HL-60/S4 (cell line): Measurements from ENCODE around the gene C20orf173.
"Not testable (repeated sequence)": the region's sequence is repeated elsewhere in the genome, so short reads cannot be mapped to it uniquely, and the experiment has no call there.

Experiments
- in situ Hi-C: fragments of 300-500 bp; cut with MboI; formaldehyde crosslinking; loops from 2 replicates; pipeline ENCODE4 v1.14.3; 2022; ENCODE audit warnings: low sequenced_read_pairs

Gene C20orf173, protein sequence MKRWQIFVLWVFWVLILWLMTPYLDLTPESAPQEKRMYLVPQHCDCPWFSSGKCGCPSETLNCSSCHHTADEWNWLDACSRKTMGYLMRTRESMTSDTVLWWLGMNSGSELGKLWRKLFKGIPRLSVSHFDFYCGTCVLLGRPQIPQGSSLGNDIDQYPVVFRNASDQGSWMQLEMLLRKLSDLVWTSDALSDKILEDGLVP

DNA sequence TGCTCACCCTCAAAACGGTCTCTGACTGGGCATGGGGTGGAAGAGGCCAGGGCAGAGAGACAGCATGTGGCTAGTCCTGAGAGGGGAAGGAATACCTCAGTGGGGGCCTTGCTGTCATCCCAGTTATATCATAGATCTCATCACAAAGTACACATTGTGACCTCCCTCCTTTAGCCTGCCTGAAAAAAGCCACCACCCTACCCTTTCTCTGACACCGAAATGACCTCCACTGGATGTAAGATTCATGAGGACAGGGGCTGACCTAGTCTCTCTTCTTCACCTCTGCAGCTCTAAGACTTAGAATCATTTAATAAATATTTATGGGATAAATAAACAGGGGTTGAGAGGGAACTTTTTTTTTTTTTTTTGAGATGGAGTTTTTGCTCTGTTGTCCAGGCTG lies at the start of gene C20orf173:
C20orf173 (minus strand) TSS at position 101 of the 400 bp plus-strand sequence. CDS start 279 bp downstream, outside the sequence.
- in situ Hi-C loops, result no loop called here

DNA sequence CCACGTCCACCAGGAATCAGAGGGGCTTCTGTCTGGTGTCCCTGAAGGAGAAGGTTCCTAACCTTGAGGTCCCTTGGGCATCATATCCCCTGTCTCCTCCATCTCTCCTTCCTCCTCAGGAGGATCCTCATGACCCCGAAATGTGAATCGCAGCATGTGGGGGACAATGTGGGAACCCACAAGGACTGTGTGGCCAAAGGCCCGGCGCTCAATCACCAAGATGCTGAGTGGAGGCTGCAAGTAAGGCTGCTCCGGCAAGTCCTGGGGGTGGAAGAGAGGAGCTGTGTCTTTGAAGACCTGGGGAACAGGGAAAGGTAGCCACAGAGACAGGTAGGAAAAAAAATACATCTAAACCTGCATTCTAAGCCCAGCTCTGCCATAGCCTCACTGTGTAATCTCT lies 49.7 kb upstream of the C20orf173 start:
- in situ Hi-C loops, result no loop called here

DNA sequence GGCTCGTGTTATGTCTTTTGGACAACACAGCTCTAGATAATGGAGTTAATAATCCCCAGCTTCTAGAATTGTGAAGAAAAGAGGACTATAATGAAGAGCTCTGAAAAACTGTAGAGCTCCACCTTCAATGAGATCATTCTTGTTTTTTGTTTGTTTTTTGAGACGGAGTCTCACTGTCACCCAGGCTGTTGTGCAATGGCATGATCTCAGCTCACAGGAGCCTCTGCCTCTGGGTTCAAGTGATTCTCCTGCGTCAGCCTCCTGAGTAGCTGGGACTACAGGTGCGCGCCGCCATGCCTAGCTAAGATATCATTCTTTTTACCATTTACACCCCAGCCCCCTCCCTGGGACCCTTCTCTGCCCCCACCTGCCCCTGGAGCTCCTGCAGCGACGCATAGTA lies 49.0 kb upstream of the C20orf173 start:
- in situ Hi-C loops, result no loop called here

DNA sequence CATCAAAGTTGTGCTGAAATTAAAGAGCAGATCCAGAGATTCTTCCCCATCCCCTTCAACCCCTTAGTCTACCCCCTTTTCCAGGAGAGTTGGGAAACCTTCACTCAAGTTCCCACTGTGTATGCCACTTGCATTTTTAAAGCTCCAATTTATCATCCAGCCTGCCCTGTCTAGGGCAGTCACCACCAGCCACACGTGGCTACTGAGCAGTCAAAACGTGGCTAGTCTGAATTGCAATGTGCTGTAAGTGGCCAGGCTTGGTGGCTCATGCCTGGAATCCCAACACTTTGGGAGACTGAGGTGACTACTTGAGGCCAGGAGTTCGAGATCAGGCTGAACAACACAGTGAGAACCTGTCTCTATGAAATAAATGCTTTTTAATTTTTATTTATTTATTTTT lies 47.4 kb upstream of the C20orf173 start:
- in situ Hi-C loops, result no loop called here

DNA sequence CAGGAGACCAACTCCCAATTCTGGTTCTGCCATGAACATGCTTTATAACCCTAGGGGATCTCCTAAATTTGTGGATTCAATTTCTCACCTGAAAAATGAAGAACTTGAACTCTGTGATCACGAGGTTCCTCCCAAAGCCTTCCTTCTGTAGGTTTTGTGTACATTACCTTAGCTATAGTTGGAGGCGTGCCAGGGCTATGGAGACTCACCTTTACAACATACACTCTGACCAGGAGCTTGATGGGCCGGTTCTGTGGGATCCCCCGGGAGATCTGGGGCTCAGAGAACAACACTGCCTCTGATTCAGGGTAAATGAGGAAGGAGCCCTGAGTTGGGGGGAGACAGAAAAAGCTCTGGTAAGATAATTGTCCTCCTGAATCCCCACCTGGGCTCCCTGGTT lies 46.5 kb upstream of the C20orf173 start:
- in situ Hi-C loops, result no loop called here

DNA sequence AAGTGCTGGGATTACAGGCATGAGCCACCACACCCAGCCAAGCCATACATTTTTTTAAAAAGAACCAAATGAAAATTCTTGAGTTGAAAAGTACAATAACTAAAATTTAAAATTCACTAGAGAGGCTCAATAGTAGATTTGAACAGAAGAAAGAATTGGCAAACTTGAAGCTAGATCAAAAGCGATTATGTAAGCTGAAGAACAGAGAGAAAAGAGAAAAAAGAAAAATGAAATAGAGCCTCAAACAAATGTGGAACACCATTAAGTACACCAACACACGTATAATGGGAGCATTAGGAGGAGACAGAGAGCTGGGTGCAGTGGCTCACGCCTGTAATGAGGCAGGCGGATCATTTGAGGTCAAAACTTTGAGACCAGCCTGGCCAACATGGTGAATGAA lies 43.4 kb upstream of the C20orf173 start:
- in situ Hi-C loops, result no loop called here

DNA sequence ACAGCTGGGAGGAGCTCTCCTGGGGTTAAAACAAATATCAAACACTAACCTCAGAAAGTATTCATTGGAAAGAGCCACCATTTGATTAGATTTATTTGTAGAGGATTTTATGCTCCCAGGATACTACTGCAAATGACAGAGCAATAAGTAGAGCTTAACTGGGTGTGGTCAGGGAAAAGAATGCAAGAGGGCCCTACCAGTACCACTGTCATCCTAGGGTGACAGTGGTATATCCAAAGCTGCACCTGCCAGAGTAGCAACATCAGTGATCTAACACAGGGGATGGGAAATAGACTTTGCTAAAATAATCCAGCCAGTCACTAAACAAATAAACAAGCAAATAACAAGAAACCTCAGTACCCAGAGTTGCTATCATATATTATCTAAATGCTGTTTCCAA lies 42.1 kb upstream of the C20orf173 start:
- in situ Hi-C loops, result no loop called here

DNA sequence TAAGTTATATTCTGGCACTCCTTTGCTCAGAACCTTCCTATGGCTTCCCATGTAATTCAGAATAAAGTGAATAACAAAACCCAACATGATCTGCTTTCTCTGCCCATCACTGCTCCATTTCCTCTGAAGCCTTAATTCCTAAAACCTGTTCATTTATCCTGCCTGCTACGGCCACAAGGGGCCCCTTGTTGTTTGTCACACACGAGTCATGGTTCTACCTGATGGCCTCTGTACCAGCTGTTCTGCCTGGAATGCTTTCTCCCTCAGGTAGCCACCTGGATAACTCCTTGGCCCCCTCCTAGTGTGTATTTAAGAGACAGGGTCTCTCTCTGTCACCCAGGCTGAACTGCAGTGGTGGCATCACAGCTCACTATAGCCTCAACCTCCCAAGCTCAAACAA lies 39.2 kb upstream of the C20orf173 start:
- in situ Hi-C loops, result no loop called here

DNA sequence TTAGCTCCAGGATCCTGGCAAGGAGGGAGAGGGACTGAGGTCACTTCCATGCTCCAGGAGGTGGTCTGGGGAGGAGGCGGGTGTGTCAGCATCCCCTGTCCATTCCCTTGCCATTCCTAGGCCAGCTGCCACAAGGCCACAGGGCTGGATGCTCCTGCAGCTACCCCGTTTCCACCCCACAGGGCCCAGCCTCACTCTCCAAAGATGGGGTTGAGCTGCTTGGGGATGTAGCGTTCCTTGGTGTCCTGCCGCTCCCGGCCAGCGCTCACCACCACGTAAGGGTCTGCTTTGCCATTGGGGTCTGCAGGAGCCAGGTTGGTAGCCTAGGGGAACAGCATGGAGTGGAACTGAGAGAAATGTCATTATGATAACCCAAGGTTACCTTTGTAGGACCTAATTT lies 35.5 kb upstream of the C20orf173 start:
- in situ Hi-C loops, result no loop called here

DNA sequence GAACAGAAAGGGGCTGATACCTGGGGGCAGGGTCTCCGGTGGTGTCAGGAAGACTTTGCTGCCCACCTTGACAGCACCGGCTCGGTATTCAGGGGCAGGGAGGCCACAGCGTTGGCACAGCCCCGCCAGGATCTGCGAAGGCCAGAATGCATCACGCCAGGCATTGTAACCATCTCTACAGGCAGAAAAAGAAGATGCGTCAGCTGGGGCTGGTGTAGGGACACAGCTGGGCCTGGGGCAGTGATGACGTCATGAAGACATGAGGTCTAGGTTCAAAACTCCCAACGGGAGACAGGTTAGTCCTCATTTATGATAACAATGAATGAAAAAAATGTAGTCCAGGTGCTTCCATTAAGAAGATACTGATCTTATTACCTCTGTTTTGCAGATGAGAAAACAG lies 34.4 kb upstream of the C20orf173 start:
- in situ Hi-C loops, result no loop called here

DNA sequence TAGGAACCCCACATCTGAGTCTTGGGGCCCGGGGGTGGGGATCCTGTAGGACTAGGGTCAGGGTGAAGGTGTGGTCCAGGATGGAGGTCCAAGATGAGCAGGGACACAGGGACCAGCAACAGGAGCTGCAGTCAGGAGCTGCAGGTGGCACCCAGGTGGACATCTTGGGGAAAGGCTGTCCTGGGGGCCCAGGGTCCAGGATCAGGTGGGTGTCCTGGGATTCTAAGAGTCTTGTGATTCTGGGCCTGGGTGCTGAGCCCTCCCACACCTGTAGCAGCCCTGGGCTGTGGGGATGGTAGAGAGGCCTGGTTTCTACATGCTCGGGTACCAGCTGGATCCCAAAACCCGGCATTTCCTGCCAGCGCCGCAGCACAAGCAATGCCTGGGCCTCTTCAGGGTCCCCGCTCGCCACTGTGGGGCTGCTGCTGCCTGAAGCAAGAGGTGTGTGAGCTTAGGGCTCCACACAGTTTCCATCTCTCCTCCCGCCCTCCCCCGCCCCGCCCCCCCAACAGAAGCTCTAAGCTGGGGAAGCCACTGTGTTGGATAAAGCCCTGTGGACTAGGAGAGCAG lies 33.2 kb upstream of the C20orf173 start:
- in situ Hi-C loops, result no loop called here

DNA sequence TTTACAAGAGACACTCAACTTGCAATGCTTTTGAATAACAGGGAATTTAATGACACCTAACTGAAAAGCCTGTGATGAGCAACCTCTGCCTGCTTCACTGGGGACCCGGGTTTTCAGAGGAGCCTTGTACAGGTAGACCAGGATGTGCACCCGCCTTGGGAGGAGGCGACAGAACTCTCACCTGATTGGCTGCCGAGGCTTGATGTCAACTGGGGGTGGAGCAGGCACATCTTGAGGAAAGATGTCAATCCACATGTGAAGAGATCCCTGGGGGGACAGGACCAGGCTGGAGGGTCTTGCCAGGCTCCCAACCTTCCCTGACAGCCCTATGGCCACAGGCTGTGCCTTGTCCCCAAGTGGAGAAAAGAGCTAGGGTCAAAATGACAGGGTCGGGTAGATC lies 32.2 kb upstream of the C20orf173 start:
- in situ Hi-C loops, result no loop called here

DNA sequence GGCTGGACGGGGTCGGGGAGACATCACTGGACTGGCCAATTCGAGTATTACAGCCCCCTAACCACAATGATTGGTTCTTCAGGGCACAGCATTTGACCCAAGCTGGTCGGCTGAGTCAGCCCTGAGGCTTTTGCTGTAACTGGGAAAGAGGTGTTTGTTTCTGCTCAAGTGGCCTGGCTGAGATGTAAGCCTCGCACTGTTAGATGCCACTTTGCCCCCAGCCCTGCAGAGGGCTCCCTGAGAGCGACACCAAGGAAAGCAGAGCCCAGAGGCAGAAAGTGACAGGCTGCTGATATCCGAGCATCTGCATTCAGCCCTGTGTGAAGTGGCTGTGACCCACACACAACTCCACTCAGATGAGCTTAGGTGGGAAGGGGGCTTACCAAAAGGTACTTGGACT lies 31.8 kb upstream of the C20orf173 start:
- in situ Hi-C loops, result no loop called here

DNA sequence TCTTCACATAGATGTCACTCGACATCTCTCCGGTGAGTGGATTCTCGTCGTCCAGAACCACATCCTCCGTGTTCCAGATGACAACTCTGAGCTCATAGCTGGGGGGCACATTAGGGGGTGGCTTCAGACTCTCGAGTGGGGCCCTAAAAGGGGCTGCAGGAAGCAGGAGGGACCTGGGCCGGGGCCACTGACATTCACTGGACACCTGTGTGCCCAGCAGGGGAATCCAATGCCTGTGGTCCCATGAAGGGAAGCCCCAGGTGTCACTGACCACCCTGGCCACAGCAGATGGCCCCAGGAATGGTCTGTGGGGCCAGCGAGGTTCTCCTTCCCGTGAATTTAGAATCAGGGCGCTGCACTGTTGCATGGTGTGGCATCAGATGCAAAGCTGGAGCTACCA lies 31.1 kb upstream of the C20orf173 start:
- in situ Hi-C loops, result no loop called here

DNA sequence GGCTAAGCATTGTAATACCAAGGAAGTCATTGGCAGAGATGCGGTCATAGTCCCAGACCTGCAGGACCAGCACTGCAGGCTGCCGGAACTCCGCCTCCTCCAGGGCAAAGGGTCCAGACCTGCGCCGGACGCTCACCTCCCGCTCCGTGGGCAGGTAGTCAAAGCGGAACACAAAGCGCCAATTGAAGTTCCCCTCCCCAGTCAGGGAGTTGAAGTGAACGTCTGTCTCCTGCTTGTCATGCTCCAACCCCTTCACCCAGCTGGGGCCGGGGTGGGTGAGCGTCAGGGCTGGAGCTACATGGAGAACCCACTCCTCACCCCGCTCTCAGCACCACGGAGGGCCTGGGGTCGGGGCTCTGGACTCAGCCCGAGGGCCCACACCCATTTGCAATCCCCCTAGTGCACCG lies 30.7 kb upstream of the C20orf173 start:
- in situ Hi-C loops, result no loop called here

DNA sequence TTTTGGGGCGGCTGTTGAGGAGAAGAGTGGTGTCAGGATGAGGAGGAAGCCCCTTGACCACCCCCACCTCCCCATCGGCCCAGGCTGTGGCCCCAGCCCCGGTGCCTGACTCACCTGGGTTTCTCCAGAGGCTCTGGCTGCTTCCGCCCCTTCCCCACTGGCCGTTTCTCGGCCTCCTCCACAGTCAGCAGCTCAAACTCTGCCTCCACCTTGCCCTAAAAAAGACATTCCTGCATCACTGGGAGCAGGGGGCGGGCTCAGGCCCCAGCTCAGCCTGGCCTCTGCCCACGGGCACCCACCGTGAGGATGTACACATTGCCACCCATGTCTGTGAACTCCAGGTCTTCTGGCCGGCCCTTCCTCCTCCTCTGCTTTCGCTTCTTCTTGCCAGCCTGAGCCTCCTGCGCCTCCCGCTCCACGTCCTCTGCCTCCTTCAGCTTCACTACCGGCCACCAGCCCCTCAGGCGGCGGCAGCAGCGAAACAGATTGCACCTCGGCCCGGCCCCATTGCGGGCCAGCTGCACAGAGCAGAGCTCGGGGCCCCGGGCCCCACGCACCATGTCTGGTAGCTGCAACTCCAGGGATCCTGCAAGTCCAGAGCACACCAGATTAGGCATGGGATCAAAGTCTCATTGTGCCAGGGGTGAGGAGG lies 29.7 kb upstream of the C20orf173 start:
- in situ Hi-C loops, result no loop called here

DNA sequence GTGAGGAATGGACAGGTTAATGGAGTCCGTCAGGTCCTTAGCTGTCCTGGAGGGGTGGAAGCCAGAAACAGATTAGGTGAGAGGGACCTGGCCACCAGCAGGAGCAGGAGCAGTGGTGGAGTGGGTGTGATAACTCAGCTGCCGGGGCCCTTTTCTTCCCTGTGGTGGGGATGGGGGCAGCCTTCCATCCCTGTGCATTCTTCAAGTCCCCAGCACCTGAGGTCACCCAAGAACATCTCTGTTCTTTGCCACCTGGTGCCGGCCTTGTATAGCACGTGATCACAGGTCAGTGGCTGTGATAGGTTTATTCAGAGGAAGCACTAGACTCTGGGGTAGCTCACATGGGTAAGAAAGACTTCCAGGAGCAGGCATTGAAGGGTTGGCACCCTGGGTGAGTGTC lies 29.0 kb upstream of the C20orf173 start:
- in situ Hi-C loops, result no loop called here

DNA sequence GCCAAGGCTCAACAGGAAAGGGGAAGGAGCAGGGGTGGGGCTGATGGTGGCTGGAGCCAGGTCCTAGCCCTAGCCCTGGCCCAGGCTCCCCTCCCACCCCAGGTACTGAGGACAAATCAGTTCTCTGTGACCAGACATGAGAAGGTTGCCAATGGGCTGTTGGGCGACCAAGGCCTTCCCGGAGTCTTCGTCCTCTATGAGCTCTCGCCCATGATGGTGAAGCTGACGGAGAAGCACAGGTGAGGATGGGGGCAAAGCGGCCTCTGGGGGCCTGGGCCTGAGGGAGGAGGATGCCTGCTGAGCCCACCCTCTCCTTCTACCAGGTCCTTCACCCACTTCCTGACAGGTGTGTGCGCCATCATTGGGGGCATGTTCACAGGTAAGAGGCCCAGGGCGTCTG lies 27.4 kb upstream of the C20orf173 start:
- in situ Hi-C loops, result no loop called here

DNA sequence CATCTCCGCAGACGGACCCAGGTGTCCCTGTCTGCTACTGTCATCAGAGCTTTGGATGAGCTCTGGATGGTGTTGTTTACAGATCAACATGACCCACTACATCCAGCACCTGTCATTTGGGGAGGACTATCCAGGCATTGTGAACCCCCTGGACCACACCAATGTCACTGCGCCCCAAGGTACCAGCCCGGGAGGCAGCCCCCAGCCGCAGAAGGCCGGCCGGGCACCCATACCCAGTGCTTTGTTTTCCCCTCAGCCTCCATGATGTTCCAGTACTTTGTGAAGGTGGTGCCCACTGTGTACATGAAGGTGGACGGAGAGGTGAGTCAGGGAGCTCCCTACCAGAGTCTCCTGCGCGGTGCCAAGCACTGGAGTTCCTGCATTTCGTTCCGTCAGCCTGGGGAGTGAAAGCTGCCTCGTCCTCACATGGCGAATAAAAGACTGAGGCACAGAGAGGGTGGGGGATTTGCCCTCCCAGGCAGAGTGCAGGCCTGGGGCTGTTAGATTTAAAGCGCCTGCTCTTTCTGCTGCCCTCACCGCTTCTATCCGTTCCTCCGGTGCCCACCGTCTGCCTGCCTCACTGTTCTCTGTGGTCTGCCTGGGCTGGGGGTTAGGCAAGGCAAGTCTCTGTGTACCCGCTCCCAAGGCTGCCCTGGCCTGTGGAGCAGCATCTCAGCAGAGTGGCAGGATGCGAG lies 26.6 kb upstream of the C20orf173 start:
- in situ Hi-C loops, result no loop called here

DNA sequence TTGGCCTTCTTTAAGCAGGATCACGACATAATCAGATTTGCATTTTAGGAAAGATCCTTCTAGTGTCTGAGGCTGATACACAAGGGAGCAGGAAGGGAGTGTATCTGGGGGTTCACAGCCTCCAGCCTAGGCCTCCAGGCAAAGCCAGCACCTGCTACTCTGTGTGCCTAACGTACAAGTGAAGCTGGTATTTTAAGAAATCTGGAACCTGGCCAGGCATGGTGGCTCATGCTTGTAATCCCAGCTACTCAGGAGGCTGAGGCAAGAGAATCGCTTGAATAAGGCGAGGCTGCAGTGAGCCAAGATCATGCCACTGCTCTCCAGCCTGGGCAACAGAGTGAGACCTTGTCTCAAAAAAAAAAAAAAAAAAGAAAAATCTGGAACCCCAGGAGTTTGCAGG lies 26.0 kb upstream of the C20orf173 start:
- in situ Hi-C loops, result not testable (repeated sequence)

DNA sequence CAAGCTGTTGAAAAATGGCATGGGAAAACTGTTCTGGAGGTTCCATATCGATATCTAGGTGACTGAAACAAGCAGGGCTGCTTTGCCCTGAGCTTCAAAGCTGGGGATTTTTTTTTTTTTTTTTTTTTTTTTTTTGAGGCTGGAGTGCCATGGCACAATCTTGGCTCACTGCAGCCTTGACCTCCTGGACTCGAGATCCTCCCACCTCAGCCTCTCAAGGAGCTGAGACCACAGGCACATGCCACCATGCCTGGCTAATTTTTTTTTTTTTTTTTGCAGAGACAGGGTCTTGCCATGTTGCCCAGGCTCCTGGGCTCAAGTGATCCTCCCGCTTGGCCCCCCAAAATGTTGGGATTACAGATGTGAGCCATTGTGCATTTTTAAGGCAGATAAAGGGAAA lies 23.5 kb upstream of the C20orf173 start:
- in situ Hi-C loops, result no loop called here

DNA sequence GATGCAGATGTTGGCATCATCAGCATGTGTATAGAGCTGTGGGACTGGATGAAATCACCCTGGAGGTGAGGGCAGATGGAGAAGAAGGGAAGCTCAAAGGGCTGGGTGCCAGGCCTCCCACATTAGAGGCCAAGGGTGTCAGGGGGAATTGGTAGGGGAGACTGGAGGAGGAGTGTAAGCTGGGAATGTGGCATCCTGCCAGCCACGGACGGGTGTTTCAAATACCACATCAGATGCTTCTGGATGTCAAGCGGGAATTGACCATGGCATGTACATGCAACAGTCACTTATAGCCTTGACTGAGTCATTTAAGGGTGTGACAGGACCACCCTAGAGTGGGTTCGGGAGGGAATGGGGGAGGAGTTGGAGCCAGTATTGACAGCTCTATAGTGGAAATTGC lies 22.1 kb upstream of the C20orf173 start:
- in situ Hi-C loops, result no loop called here
